Testis (tissue), 2 donors: ENCODE data around the gene ANAPC2.

Experiments
- CTCF ChIP-seq, 3 experiments: fragments of 450-650 bp in 2 of 3; fragments of 200-600 bp in 1 of 3; sonication (generic) in 1 of 3; IDR thresholded peaks; one replicate each; pipeline ENCODE4 v1.5.1; 2016 to 2019; ENCODE audit warnings: antibody characterized with exemption in 3 of 3, mild to moderate bottlenecking in 2 of 3, moderate library complexity in 1 of 3
- POLR2A ChIP-seq: fragments of 450-650 bp; IDR thresholded peaks from one replicate; pipeline ENCODE4 v1.6.1; 2017; ENCODE audit warnings: antibody characterized with exemption, mild to moderate bottlenecking, moderate library complexity

- TF ChIP-seq CTCF (IDR thresholded peaks at IDR 0.05) (no peak), POLR2A (no peak)
Observed at GRCh38 chr9:137231372-137232039, 43.1 kb upstream of the ANAPC2 start.
